ENCODE results near the gene ADGRB3.
"Not testable (repeated sequence)": the region's sequence is repeated elsewhere in the genome, so short reads cannot be mapped to it uniquely, and the experiment has no call there.

The ADGRB3 gene

GRCh38 chr6:68852791-68853190 is 217.7 kb downstream of the ADGRB3 start:
- DNase-seq, result no peak

GRCh38 chr6:68859233-68859632 is 224.2 kb downstream of the ADGRB3 start:
- DNase-seq, result no peak

- DNase-seq, result no peak
These were observed 233.6 kb downstream of the ADGRB3 start for GRCh38 chr6:68868646-68869045.

- no peak for DNase-seq
These were observed 238.2 kb downstream of the ADGRB3 start for GRCh38 chr6:68873236-68873635.

- DNase-seq, result no peak
These were observed 239.7 kb downstream of the ADGRB3 start for GRCh38 chr6:68874747-68875146.

GRCh38 chr6:68875403-68875802 is 240.3 kb downstream of the ADGRB3 start:
- no peak for DNase-seq

GRCh38 chr6:68876792-68877493 is 241.9 kb downstream of the ADGRB3 start:
- DNase-seq, result no peak

GRCh38 chr6:68880050-68880813 is 245.2 kb downstream of the ADGRB3 start:
- DNase-seq, result no peak

GRCh38 chr6:68883325-68883724 is 248.2 kb downstream of the ADGRB3 start:
- DNase-seq, result not testable (repeated sequence)

GRCh38 chr6:68891419-68891818 is 256.3 kb downstream of the ADGRB3 start:
- no peak for DNase-seq

GRCh38 chr6:68892452-68892851 is 257.4 kb downstream of the ADGRB3 start:
- no peak for DNase-seq

- DNase-seq, result no peak
These were observed 260.8 kb downstream of the ADGRB3 start for GRCh38 chr6:68895929-68896328.

- no peak for DNase-seq
These were observed 266.0 kb downstream of the ADGRB3 start for GRCh38 chr6:68901044-68901443.

- no peak for DNase-seq
These were observed 276.3 kb downstream of the ADGRB3 start for GRCh38 chr6:68911334-68911733.

GRCh38 chr6:68911811-68912210 is 276.7 kb downstream of the ADGRB3 start:
- DNase-seq, result no peak

- not testable (repeated sequence) for DNase-seq
These were observed 277.7 kb downstream of the ADGRB3 start for GRCh38 chr6:68912805-68913204.

- no peak for DNase-seq
These were observed 280.5 kb downstream of the ADGRB3 start for GRCh38 chr6:68915586-68915985.

GRCh38 chr6:68919537-68919936 is 284.5 kb downstream of the ADGRB3 start:
- no peak for DNase-seq

GRCh38 chr6:68941345-68941744 is 306.3 kb downstream of the ADGRB3 start:
- no peak for DNase-seq

GRCh38 chr6:68947721-68948120 is 312.6 kb downstream of the ADGRB3 start:
- no peak for DNase-seq

- no peak for DNase-seq
These were observed 316.2 kb downstream of the ADGRB3 start for GRCh38 chr6:68951270-68951669.

- no peak for DNase-seq
These were observed 323.2 kb downstream of the ADGRB3 start for GRCh38 chr6:68958327-68958726.

- peak; percentile 26 for DNase-seq
These were observed 332.6 kb downstream of the ADGRB3 start for GRCh38 chr6:68967549-68968300.

- no peak for DNase-seq
These were observed 333.2 kb downstream of the ADGRB3 start for GRCh38 chr6:68968301-68968649.

All from NK-92 treated with Interleukin-12 subunit alpha and Interleukin-12 subunit beta, amount 100 ng/mL, for 24 hours (cell line).